Measurements from ENCODE around the gene ASIP. TPM values are rescaled to one million over a fixed set of nuclear protein-coding genes. Genes with fewer than 3 reads are reported as not detected.
"Not testable (repeated sequence)": the region's sequence is repeated elsewhere in the genome, so short reads cannot be mapped to it uniquely, and the experiment has no call there.

The ASIP gene
- total RNA-seq, 1 experiment from 2014 or later: not detected

- DNase-seq: no peak
- H3K4me3 Mint-ChIP-seq (ENCODE audit: low read depth, unreplicated experiment): no peak overlapping the region
- H3K36me3 Mint-ChIP-seq (ENCODE audit: insufficient read depth, unreplicated experiment): no peaks in the 10 kb centered on the region
- no peak for TF ChIP-seq CTCF (IDR thresholded peaks at IDR 0.05; ENCODE audit: unreplicated experiment)
- H3K27ac Mint-ChIP-seq (ENCODE audit: unreplicated experiment): no peak overlapping the region
- H3K27me3 Mint-ChIP-seq (ENCODE audit: unreplicated experiment): no peaks in the 10 kb centered on the region
- H3K9me3 Mint-ChIP-seq (ENCODE audit: low read depth, unreplicated experiment): no peaks in the 10 kb centered on the region
- no peaks in the 10 kb centered on the region for H3K4me1 Mint-ChIP-seq (ENCODE audit: low read depth, unreplicated experiment)
- BruUV-seq (replicated peaks): no TSS peak
- intact Hi-C loops (cut with micrococcal nuclease; ENCODE audit: unreplicated experiment): no loop called here
- CTCF ChIA-PET: interaction anchor here (0.7 kb wide), 1 partner anchor 431 kb away, joined by 3 read pairs; no protein-coding TSS in a partner anchor
Measured at GRCh38 chr20:34251619-34252018, 10.4 kb downstream of the ASIP start.

- BruUV-seq (replicated peaks); H3K4me1 Mint-ChIP-seq (ENCODE audit: low read depth, unreplicated experiment); CTCF ChIA-PET; H3K27me3 Mint-ChIP-seq (ENCODE audit: unreplicated experiment); H3K27ac Mint-ChIP-seq (ENCODE audit: unreplicated experiment); H3K4me3 Mint-ChIP-seq (ENCODE audit: low read depth, unreplicated experiment); H3K36me3 Mint-ChIP-seq (ENCODE audit: insufficient read depth, unreplicated experiment); H3K9me3 Mint-ChIP-seq (ENCODE audit: low read depth, unreplicated experiment); intact Hi-C loops (cut with micrococcal nuclease; ENCODE audit: unreplicated experiment); DNase-seq: not testable (repeated sequence)
Measured at GRCh38 chr20:34252431-34253086, 11.3 kb downstream of the ASIP start.

- no peak for DNase-seq
- TF ChIP-seq CTCF (IDR thresholded peaks at IDR 0.05; ENCODE audit: unreplicated experiment): no peak
- H3K9me3 Mint-ChIP-seq (ENCODE audit: low read depth, unreplicated experiment): no peaks in the 10 kb centered on the region
- no peaks in the 10 kb centered on the region for H3K36me3 Mint-ChIP-seq (ENCODE audit: insufficient read depth, unreplicated experiment)
- CTCF ChIA-PET: interaction anchor here (0.5 to 1.7 kb wide), 5 partner anchors 17 to 268 kb away, joined by 3 to 10 read pairs (median 5); no protein-coding TSS in a partner anchor
- no peaks in the 10 kb centered on the region for H3K4me1 Mint-ChIP-seq (ENCODE audit: low read depth, unreplicated experiment)
- H3K27ac Mint-ChIP-seq (ENCODE audit: unreplicated experiment): no peak overlapping the region
- no TSS peak for BruUV-seq (replicated peaks)
- intact Hi-C loops (cut with micrococcal nuclease; ENCODE audit: unreplicated experiment): loop anchor here (5.0 kb wide), 1 partner anchor 63 kb away; no protein-coding TSS in a partner anchor
- H3K27me3 Mint-ChIP-seq (ENCODE audit: unreplicated experiment): no peaks in the 10 kb centered on the region
- H3K4me3 Mint-ChIP-seq (ENCODE audit: low read depth, unreplicated experiment): no peak overlapping the region
Measured at GRCh38 chr20:34254979-34255378, 13.8 kb downstream of the ASIP start.

GRCh38 chr20:34256629-34257124 is 15.5 kb downstream of the ASIP start:
- Mint-ChIP-seq H3K9me3 (ENCODE audit: low read depth, unreplicated experiment) (no peaks in the 10 kb centered on the region), H3K4me1 (ENCODE audit: low read depth, unreplicated experiment) (no peaks in the 10 kb centered on the region), H3K36me3 (ENCODE audit: insufficient read depth, unreplicated experiment) (no peaks in the 10 kb centered on the region), H3K4me3 (ENCODE audit: low read depth, unreplicated experiment) (no peak overlapping the region), H3K27ac (ENCODE audit: unreplicated experiment) (no peak overlapping the region), H3K27me3 (ENCODE audit: unreplicated experiment) (no peaks in the 10 kb centered on the region)
- no peak for TF ChIP-seq CTCF (IDR thresholded peaks at IDR 0.05; ENCODE audit: unreplicated experiment)
- no peak for DNase-seq
- BruUV-seq (replicated peaks): no TSS peak
- CTCF ChIA-PET: interaction anchor here (0.6 to 1.8 kb wide), 8 partner anchors 15 to 1146 kb away, joined by 3 to 7 read pairs (median 5); no protein-coding TSS in a partner anchor
- intact Hi-C loops (cut with micrococcal nuclease; ENCODE audit: unreplicated experiment): loop anchor here (5.0 kb wide), 1 partner anchor 64 kb away; no protein-coding TSS in a partner anchor

All from Calu3 (cell line).